H9 (cell line): ENCODE results near the gene MYO1E. TPM values are rescaled to one million over a fixed set of nuclear protein-coding genes. Genes with fewer than 3 reads are reported as not detected.

Experiments used
- DNase-seq: peaks from one replicate; pipeline ENCODE4 v3.0.0-alpha.2; 2017
- H2AFZ ChIP-seq: one replicate; pipeline ENCODE4 v1.6.1; 2013; ENCODE audit warnings: mild to moderate bottlenecking, low read length, control low read depth, moderate library complexity
- H2AK5ac ChIP-seq: 2 replicates; pipeline ENCODE4 v1.6.1; 2013; ENCODE audit warnings: low read length, control low read depth, mixed read lengths; ENCODE audit not compliant: insufficient read length
- H2BK120ac ChIP-seq: one replicate; pipeline ENCODE4 v1.6.1; 2013; ENCODE audit warnings: low read depth, mild to moderate bottlenecking, low read length, control low read depth, inconsistent platforms; ENCODE audit not compliant: poor library complexity, severe bottlenecking
- H2BK12ac ChIP-seq: 2 replicates; pipeline ENCODE4 v1.6.1; 2013; ENCODE audit warnings: low read length, control low read depth, mixed read lengths, low read depth; ENCODE audit not compliant: insufficient read length
- H2BK15ac ChIP-seq: 2 replicates; pipeline ENCODE4 v1.6.1; 2013; ENCODE audit warnings: low read depth, low read length, control low read depth
- H2BK20ac ChIP-seq: one replicate; pipeline ENCODE4 v1.6.1; 2013; ENCODE audit warnings: low read depth, mild to moderate bottlenecking, low read length, control low read depth, inconsistent platforms; ENCODE audit not compliant: poor library complexity, severe bottlenecking
- H2BK5ac ChIP-seq: 2 replicates; pipeline ENCODE4 v1.6.1; 2013; ENCODE audit warnings: low read length, control low read depth, mixed read lengths; ENCODE audit not compliant: insufficient read length
- H3K14ac ChIP-seq: 2 replicates; pipeline ENCODE4 v1.6.1; 2013; ENCODE audit warnings: low read length, control low read depth; ENCODE audit not compliant: insufficient read depth
- H3K18ac ChIP-seq: 2 replicates; pipeline ENCODE4 v1.6.1; 2013; ENCODE audit warnings: low read depth, mild to moderate bottlenecking, mixed read lengths, low read length, control low read depth; ENCODE audit not compliant: insufficient read length
- H3K23ac ChIP-seq: 2 replicates; pipeline ENCODE4 v1.6.1; 2013; ENCODE audit warnings: low read length, control low read depth, mixed read lengths, low read depth; ENCODE audit not compliant: insufficient read length
- H3K23me2 ChIP-seq: 2 replicates; pipeline ENCODE4 v1.6.1; 2013; ENCODE audit warnings: low read depth, mild to moderate bottlenecking, mixed read lengths, low read length, control low read depth; ENCODE audit not compliant: insufficient read length, poor library complexity, severe bottlenecking
- H3K27ac ChIP-seq: 2 replicates; pipeline ENCODE4 v1.5.1; 2013; ENCODE audit warnings: low read length, control low read depth, mixed read lengths, low read depth; ENCODE audit not compliant: insufficient read length
- H3K27me3 ChIP-seq: 2 replicates; pipeline ENCODE4 v1.6.1; 2013; ENCODE audit warnings: low read length, control low read depth, inconsistent platforms; ENCODE audit not compliant: insufficient read depth
- H3K4ac ChIP-seq: 2 replicates; pipeline ENCODE4 v1.6.1; 2013; ENCODE audit warnings: low read depth, mild to moderate bottlenecking, control low read depth, inconsistent platforms, low read length, moderate library complexity
- H3K4me1 ChIP-seq: 2 replicates; pipeline ENCODE4 v1.6.1; 2013; ENCODE audit warnings: low read length, control low read depth, inconsistent platforms; ENCODE audit not compliant: insufficient read depth
- H3K4me2 ChIP-seq: 2 replicates; pipeline ENCODE4 v1.6.1; 2013; ENCODE audit warnings: low read length, control low read depth, mixed read lengths; ENCODE audit not compliant: insufficient read length, insufficient read depth
- H3K56ac ChIP-seq: 2 replicates; pipeline ENCODE4 v1.6.1; 2013; ENCODE audit warnings: low read depth, mild to moderate bottlenecking, mixed read lengths, low read length, control low read depth; ENCODE audit not compliant: insufficient read length
- H3K79me1 ChIP-seq: 2 replicates; pipeline ENCODE4 v1.6.1; 2013; ENCODE audit warnings: low read depth, mild to moderate bottlenecking, moderate library complexity, low read length, control low read depth, inconsistent platforms; ENCODE audit not compliant: insufficient read depth, poor library complexity, severe bottlenecking
- H3K79me2 ChIP-seq: 2 replicates; pipeline ENCODE4 v1.6.1; 2013; ENCODE audit warnings: low read length, control low read depth, inconsistent platforms; ENCODE audit not compliant: insufficient read depth
- H3K9ac ChIP-seq: 2 replicates; pipeline ENCODE4 v1.6.1; 2013; ENCODE audit warnings: low read length, control low read depth, mixed read lengths; ENCODE audit not compliant: insufficient read length; ENCODE audit errors: extremely low read depth
- H3K9me3 ChIP-seq: one replicate; pipeline ENCODE4 v1.6.1; 2013; ENCODE audit warnings: low read depth, low read length, inconsistent platforms; ENCODE audit not compliant: control insufficient read depth
- H3T11ph ChIP-seq: one replicate; pipeline ENCODE4 v1.6.1; 2013; ENCODE audit warnings: mild to moderate bottlenecking, low read length, control low read depth, inconsistent platforms
- H4K20me1 ChIP-seq: one replicate; pipeline ENCODE4 v1.6.1; 2013; ENCODE audit not compliant: control insufficient read depth, insufficient read length, insufficient read depth
- H4K5ac ChIP-seq: 2 replicates; pipeline ENCODE4 v1.6.1; 2013; ENCODE audit warnings: low read depth, mild to moderate bottlenecking, mixed read lengths, low read length, control low read depth; ENCODE audit not compliant: insufficient read length
- H4K8ac ChIP-seq: replicated peaks from 2 replicates; pipeline ENCODE4 v1.6.1; 2013; ENCODE audit warnings: low read length, control low read depth, mixed read lengths, low read depth; ENCODE audit not compliant: insufficient read length
- H4K91ac ChIP-seq: 2 replicates; pipeline ENCODE4 v1.6.1; 2013; ENCODE audit warnings: low read depth, mild to moderate bottlenecking, moderate library complexity, mixed read lengths, low read length, control low read depth; ENCODE audit not compliant: insufficient read length
- H3K27ac Mint-ChIP-seq, 3 experiments: 2 replicates in 2 of 3; 3 replicates in 1 of 3; pipeline ENCODE4 v1.8.0; 2020 to 2021; ENCODE audit warnings: mixed read lengths in 3 of 3, mild to moderate bottlenecking in 1 of 3, moderate library complexity in 1 of 3
- H3K27me3 Mint-ChIP-seq: 2 replicates; pipeline ENCODE4 v1.8.0; 2021; ENCODE audit warnings: low read depth, mild to moderate bottlenecking, moderate library complexity, mixed read lengths
- H3K36me3 Mint-ChIP-seq, 3 experiments: 2 replicates in 2 of 3; 3 replicates in 1 of 3; pipeline ENCODE4 v1.8.0; 2020 to 2021; ENCODE audit warnings: low read depth in 3 of 3, mixed read lengths in 3 of 3; ENCODE audit not compliant: insufficient read depth in 1 of 3
- H3K4me1 Mint-ChIP-seq, 2 experiments: 2 replicates each; pipeline ENCODE4 v1.8.0; 2020; ENCODE audit warnings: mixed read lengths in 2 of 2
- H3K4me3 Mint-ChIP-seq, 2 experiments: 2 replicates in 1 of 2; 3 replicates in 1 of 2; pipeline ENCODE4 v1.8.0; 2020 to 2021; ENCODE audit warnings: mild to moderate bottlenecking in 2 of 2, mixed read lengths in 2 of 2, moderate library complexity in 1 of 2
- H3K9me3 Mint-ChIP-seq, 2 experiments: 2 replicates in 1 of 2; 3 replicates in 1 of 2; pipeline ENCODE4 v1.8.0; 2020; ENCODE audit warnings: mild to moderate bottlenecking in 2 of 2, mixed read lengths in 2 of 2, moderate library complexity in 1 of 2
- WGBS: extraction: QIAGEN DNeasy Blood & Tissue Kit; methylation state at CpG from one replicate; pipeline ENCODE4 v1.1.7; 2013; ENCODE audit warnings: missing lambda C conversion rate, low lambda C conversion rate, mixed read lengths; ENCODE audit not compliant: insufficient read length; ENCODE audit errors: extremely low coverage; 5-methylcytosine and 5-hydroxymethylcytosine counted together
- total RNA-seq: library from RNA; stranded (reverse); gene quantifications from 2 replicates; pipeline ENCODE4 v1.2.1, GENCODE V29; 2021
- TF ChIP-seq, protein P1 (sequence below): fragments of 200-600 bp; sonication (generic); conservative IDR thresholded peaks from 3 replicates; pipeline ENCODE4 v1.8.0; 2021; ENCODE audit warnings: antibody characterized with exemption, mild to moderate bottlenecking

MYO1E gene
- total RNA-seq, 1 experiment from 2014 or later, result 235 TPM

- WGBS, result no CpG with 5 or more reads among the region's 2 CpGs
- no peak overlapping the region for H3K56ac ChIP-seq
- no peak overlapping the region for H2BK15ac ChIP-seq
- no peaks in the 10 kb centered on the region for H3K9me3 ChIP-seq
- Mint-ChIP-seq H3K9me3 (no peaks in the 10 kb centered on the region), H3K27me3 (no peaks in the 10 kb centered on the region), H3K36me3 (peaks cover 14 to 87% (median 69%) of the 10 kb centered on the region in 3 experiments; a peak in 6 of 7 replicates), H3K4me1 (peaks cover 22 to 27% of the 10 kb centered on the region in 2 experiments), H3K27ac (0 out of 7 replicates have a peak overlapping the region, but pooled peaks of 1 of the 3 experiments have one; percentile 73), H3K4me3 (no peak overlapping the region)
- TF ChIP-seq, protein P1, sequence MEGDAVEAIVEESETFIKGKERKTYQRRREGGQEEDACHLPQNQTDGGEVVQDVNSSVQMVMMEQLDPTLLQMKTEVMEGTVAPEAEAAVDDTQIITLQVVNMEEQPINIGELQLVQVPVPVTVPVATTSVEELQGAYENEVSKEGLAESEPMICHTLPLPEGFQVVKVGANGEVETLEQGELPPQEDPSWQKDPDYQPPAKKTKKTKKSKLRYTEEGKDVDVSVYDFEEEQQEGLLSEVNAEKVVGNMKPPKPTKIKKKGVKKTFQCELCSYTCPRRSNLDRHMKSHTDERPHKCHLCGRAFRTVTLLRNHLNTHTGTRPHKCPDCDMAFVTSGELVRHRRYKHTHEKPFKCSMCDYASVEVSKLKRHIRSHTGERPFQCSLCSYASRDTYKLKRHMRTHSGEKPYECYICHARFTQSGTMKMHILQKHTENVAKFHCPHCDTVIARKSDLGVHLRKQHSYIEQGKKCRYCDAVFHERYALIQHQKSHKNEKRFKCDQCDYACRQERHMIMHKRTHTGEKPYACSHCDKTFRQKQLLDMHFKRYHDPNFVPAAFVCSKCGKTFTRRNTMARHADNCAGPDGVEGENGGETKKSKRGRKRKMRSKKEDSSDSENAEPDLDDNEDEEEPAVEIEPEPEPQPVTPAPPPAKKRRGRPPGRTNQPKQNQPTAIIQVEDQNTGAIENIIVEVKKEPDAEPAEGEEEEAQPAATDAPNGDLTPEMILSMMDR, result no peak
- H3K23me2 ChIP-seq, result no peaks in the 10 kb centered on the region
- H2AK5ac ChIP-seq, result no peak overlapping the region
- H3K4ac ChIP-seq, result no peak overlapping the region
- no peaks in the 10 kb centered on the region for H3K27me3 ChIP-seq
- no peak overlapping the region for H2BK120ac ChIP-seq
- no peak overlapping the region for H3T11ph ChIP-seq
- no peak overlapping the region for H3K27ac ChIP-seq
- no peak overlapping the region for H4K91ac ChIP-seq
- no peaks in the 10 kb centered on the region for H3K79me1 ChIP-seq
- H3K18ac ChIP-seq, result no peak overlapping the region
- no peak overlapping the region for H2AFZ ChIP-seq
- H2BK5ac ChIP-seq, result no peak overlapping the region
- no peak overlapping the region for H3K23ac ChIP-seq
- no peaks in the 10 kb centered on the region for H3K79me2 ChIP-seq
- H4K8ac ChIP-seq, result no peak overlapping the region
- H4K20me1 ChIP-seq, result no peaks in the 10 kb centered on the region
- no peak overlapping the region for H4K5ac ChIP-seq
- peaks cover 4% of the 10 kb centered on the region; the same call in 1 of the 2 replicates for H3K4me1 ChIP-seq
- H3K14ac ChIP-seq, result no peak overlapping the region
- no peak overlapping the region for H2BK20ac ChIP-seq
- no peak overlapping the region for H3K9ac ChIP-seq
- H2BK12ac ChIP-seq, result no peak overlapping the region
- H3K4me2 ChIP-seq, result no peak overlapping the region
- DNase-seq, result no peak
These were observed 222.5 kb downstream of the MYO1E start for GRCh38 chr15:59150185-59150584.
